Measurements from ENCODE around the gene TMEM229B. TPM values are rescaled to one million over a fixed set of nuclear protein-coding genes. Genes with fewer than 3 reads are reported as not detected.

TMEM229B gene
- total and polyA plus RNA-seq, 7 donors = 0.14 to 1.2 (median 0.52) TPM

- Histone ChIP-seq H3K36me3 (ENCODE audit: insufficient read depth in 1 of 2, low read depth in 1 of 2) (no peaks in the 10 kb centered on the region), H3K27ac (no peak overlapping the region), H3K4me1 (peaks cover 21% of the 10 kb centered on the region), H3K9me3 (no peaks in the 10 kb centered on the region), H3K4me3 (no peak overlapping the region), H3K27me3 (ENCODE audit: insufficient read depth in 3 of 3, low read length in 2 of 3) (no peaks in the 10 kb centered on the region)
- DNase-seq = no peak
- whole genome bisulfite sequencing, 3 donors = 73 to 88% (median 79%) methylated on average over 2 of the region's 2 CpGs
- ATAC-seq = no peak
- intact Hi-C loops (cut with DNase I) = no loop called here
- no peak for TF ChIP-seq CTCF (IDR thresholded peaks at IDR 0.05)
These were observed 47.3 kb downstream of the TMEM229B start for GRCh38 chr14:67441256-67441655.

- WGBS, 3 donors = 54 to 61% (median 59%) methylated on average over 4 of the region's 4 CpGs
- ATAC-seq = no peak
- DNase-seq = no peak
- H3K4me1 ChIP-seq = peaks cover 25% of the 10 kb centered on the region
- intact Hi-C loops (cut with DNase I) = no loop called here
- TF ChIP-seq CTCF (IDR thresholded peaks at IDR 0.05) = no peak
- no peaks in the 10 kb centered on the region for H3K9me3 ChIP-seq
- H3K27me3 ChIP-seq (ENCODE audit: insufficient read depth in 3 of 3, low read length in 2 of 3) = no peaks in the 10 kb centered on the region
- no peaks in the 10 kb centered on the region for H3K36me3 ChIP-seq (ENCODE audit: insufficient read depth in 1 of 2, low read depth in 1 of 2)
- H3K4me3 ChIP-seq = no peak overlapping the region
- H3K27ac ChIP-seq = no peak overlapping the region
These were observed 48.0 kb downstream of the TMEM229B start for GRCh38 chr14:67440513-67440912.

- Histone ChIP-seq H3K27ac (no peak overlapping the region), H3K4me3 (no peak overlapping the region), H3K36me3 (ENCODE audit: insufficient read depth in 1 of 2, low read depth in 1 of 2) (no peaks in the 10 kb centered on the region), H3K4me1 (peaks cover 29% of the 10 kb centered on the region), H3K9me3 (no peaks in the 10 kb centered on the region), H3K27me3 (ENCODE audit: insufficient read depth in 3 of 3, low read length in 2 of 3) (no peaks in the 10 kb centered on the region)
- ATAC-seq (no peak), DNase-seq (no peak)
- intact Hi-C loops (cut with DNase I) = no loop called here
- 77 to 89% (median 82%) methylated on average over 1 of the region's 1 CpG for WGBS, 3 donors
- no peak for TF ChIP-seq CTCF (IDR thresholded peaks at IDR 0.05)
These were observed 49.6 kb downstream of the TMEM229B start for GRCh38 chr14:67438969-67439368.

- TF ChIP-seq CTCF (IDR thresholded peaks at IDR 0.05) = no peak
- no peaks in the 10 kb centered on the region for H3K27me3 ChIP-seq (ENCODE audit: insufficient read depth in 3 of 3, low read length in 2 of 3)
- H3K27ac ChIP-seq = no peak overlapping the region
- H3K9me3 ChIP-seq = no peaks in the 10 kb centered on the region
- ATAC-seq (peak; percentile 58 to 87 (median 84)), DNase-seq (peak in 1 of 2 donors; percentile 60)
- H3K4me1 ChIP-seq = peaks cover 39% of the 10 kb centered on the region
- no peak overlapping the region for H3K4me3 ChIP-seq
- 56 to 75% (median 56%) methylated on average over 10 of the region's 10 CpGs for WGBS, 3 donors
- intact Hi-C loops (cut with DNase I) = no loop called here
- no peaks in the 10 kb centered on the region for H3K36me3 ChIP-seq (ENCODE audit: insufficient read depth in 1 of 2, low read depth in 1 of 2)
These were observed 52.3 kb downstream of the TMEM229B start for GRCh38 chr14:67436006-67436866.
